GM12878 (cell line): ENCODE measurements around the gene NAB1. TPM values are rescaled to one million over a fixed set of nuclear protein-coding genes. Genes with fewer than 3 reads are reported as not detected.

Source experiments
- ATAC-seq: fragments of 200-7000 bp; cut with Tn5 transposase; 3 replicates; pipeline ENCODE4 v1.9.1; 2020; ENCODE audit warnings: mild to moderate bottlenecking, moderate library complexity
- BruUV-seq: library from RNA; stranded (reverse); fragments of 400-500 nt; replicated peaks from 2 replicates; lab custom pipeline; 2021; lab: Mats Ljungman, UMichigan
- CTCF ChIA-PET: fragments of 300-600 bp; sonication (Branson Sonifier 250); formaldehyde crosslinking; extraction: SDS; loops from one replicate; lab custom pipeline; 2021; ENCODE audit warnings: inconsistent platforms; lab: Yijun Ruan, JAX
- POLR2A ChIA-PET: fragments of 350-600 bp; formaldehyde crosslinking; extraction: SDS; loops from one replicate; lab custom pipeline; 2021; ENCODE audit warnings: inconsistent platforms; lab: Charles Lee
- RAD21 ChIA-PET: fragments of 300-600 bp; sonication (Branson Sonifier 250); formaldehyde crosslinking; loops from one replicate; lab custom pipeline; 2023; ENCODE audit warnings: antibody characterized with exemption; ENCODE audit not compliant: unreplicated experiment; lab: Charles Lee
- SMC1A ChIA-PET: fragments of 300-600 bp; sonication (Branson Sonifier 250); formaldehyde crosslinking; loops from one replicate; lab custom pipeline; 2023; ENCODE audit not compliant: unreplicated experiment, uncharacterized antibody; lab: Charles Lee
- DNase-seq: peaks from one replicate; pipeline ENCODE4 v3.0.0-alpha.2; 2011; ENCODE audit warnings: low read depth, low spot score
- FAIRE-seq: peaks from 3 replicates; lab custom pipeline; 2011; peaks lifted over from hg19 to GRCh38; lab: Jason Lieb, UNC
- H2AFZ ChIP-seq: 2 replicates; pipeline ENCODE4 v1.6.0; 2011; ENCODE audit warnings: low read depth, low read length, control low read depth; ENCODE audit not compliant: control insufficient read depth
- H3K27ac ChIP-seq: 2 replicates; pipeline ENCODE4 v1.5.1; 2011; ENCODE audit warnings: control low read depth; ENCODE audit not compliant: control insufficient read depth, insufficient read depth
- H3K27me3 ChIP-seq, 2 experiments: replicated peaks in 1 of 2; 2 replicates each; pipeline versions ENCODE4 v1.6.0 to v1.6.1; 2011; ENCODE audit warnings: low read length in 1 of 2; ENCODE audit not compliant: control insufficient read depth in 2 of 2, insufficient read depth in 2 of 2
- H3K36me3 ChIP-seq, 2 experiments: 2 replicates each; pipeline ENCODE4 v1.5.1; 2011; ENCODE audit warnings: low read length in 1 of 2; ENCODE audit not compliant: control insufficient read depth in 2 of 2, insufficient read depth in 2 of 2
- H3K4me1 ChIP-seq: 2 replicates; pipeline ENCODE4 v1.6.1; 2011; ENCODE audit warnings: mild to moderate bottlenecking, low read length, moderate library complexity, mixed read lengths; ENCODE audit not compliant: control insufficient read depth, insufficient read depth
- H3K4me2 ChIP-seq: 2 replicates; pipeline ENCODE4 v1.6.0; 2011; ENCODE audit warnings: control low read depth; ENCODE audit not compliant: control insufficient read depth, insufficient read depth
- H3K4me3 ChIP-seq: fragments of 200-600 bp; sonication (generic); 2 replicates; pipeline ENCODE4 v1.5.1; 2016
- H3K79me2 ChIP-seq: 2 replicates; pipeline ENCODE4 v1.6.0; 2011; ENCODE audit warnings: low read length; ENCODE audit not compliant: control insufficient read depth, insufficient read depth
- H3K9ac ChIP-seq: 2 replicates; pipeline ENCODE4 v1.8.0; 2011; ENCODE audit warnings: low read length, control low read depth, mixed read lengths; ENCODE audit not compliant: control insufficient read depth, insufficient read depth
- H3K9me3 ChIP-seq: replicated peaks from 3 replicates; pipeline ENCODE4 v1.5.1; 2011; ENCODE audit warnings: mild to moderate bottlenecking, low read length; ENCODE audit not compliant: control insufficient read depth, insufficient read depth
- H4K20me1 ChIP-seq: 2 replicates; pipeline ENCODE4 v1.6.0; 2011; ENCODE audit not compliant: control insufficient read depth, insufficient read depth
- ESRRA ChIP-seq: IDR thresholded peaks from 2 replicates; pipeline ENCODE4 v1.6.1; 2012; ENCODE audit warnings: mild to moderate bottlenecking, low read length, improper control_type of control experiment
- GABPA ChIP-seq: IDR thresholded peaks from 2 replicates; pipeline ENCODE4 v1.6.1; 2014; ENCODE audit warnings: antibody characterized with exemption, low read depth, mild to moderate bottlenecking, inconsistent platforms
- KAT2A ChIP-seq: conservative IDR thresholded peaks from 2 replicates; pipeline ENCODE4 v1.6.1; 2011; ENCODE audit warnings: low read depth, low read length; ENCODE audit not compliant: control insufficient read depth
- LARP7 ChIP-seq: fragments of 450-650 bp; IDR thresholded peaks from 2 replicates; pipeline ENCODE4 v1.6.1; 2017; ENCODE audit warnings: mild to moderate bottlenecking
- RBBP5 ChIP-seq: fragments of 200-600 bp; sonication (generic); conservative IDR thresholded peaks from 2 replicates; pipeline ENCODE4 v1.6.1; 2016
- SMC3 ChIP-seq: IDR thresholded peaks from 2 replicates; pipeline ENCODE4 v1.6.1; 2011; ENCODE audit warnings: low read length, improper control_type of control experiment, borderline replicate concordance
- SPI1 ChIP-seq: IDR thresholded peaks from 2 replicates; pipeline ENCODE4 v1.6.1; 2011; ENCODE audit warnings: low read depth, mild to moderate bottlenecking, low read length, moderate library complexity, borderline replicate concordance; ENCODE audit not compliant: insufficient read depth
- STAT1 ChIP-seq: fragments of 450-650 bp; conservative IDR thresholded peaks from 2 replicates; pipeline ENCODE4 v1.6.1; 2014; ENCODE audit warnings: antibody characterized with exemption, mild to moderate bottlenecking
- TBL1XR1 ChIP-seq: IDR thresholded peaks from 2 replicates; pipeline ENCODE4 v1.6.1; 2012; ENCODE audit warnings: low read depth, low read length, improper control_type of control experiment
- YY1 ChIP-seq: IDR thresholded peaks from 2 replicates; pipeline ENCODE4 v1.6.1; 2011; ENCODE audit warnings: low read depth, mild to moderate bottlenecking, low read length
- ZNF207 ChIP-seq: fragments of 450-650 bp; IDR thresholded peaks from 2 replicates; pipeline ENCODE4 v1.6.1; 2014; ENCODE audit warnings: antibody characterized with exemption, mild to moderate bottlenecking, borderline replicate concordance
- ZNF24 ChIP-seq: fragments of 450-650 bp; IDR thresholded peaks from 2 replicates; pipeline ENCODE4 v1.6.1; 2017; ENCODE audit warnings: antibody characterized with exemption, mild to moderate bottlenecking
- WGBS: methylation state at CpG from one replicate; pipeline ENCODE4 v1.1.6; 2016; ENCODE audit warnings: low lambda C conversion rate; ENCODE audit not compliant: insufficient replicate concordance, insufficient coverage; ENCODE audit errors: missing lambda C conversion rate; 5-methylcytosine and 5-hydroxymethylcytosine counted together
- in situ Hi-C: fragments of 300-500 bp; cut with MboI; formaldehyde crosslinking; loops from 9 replicates; pipeline ENCODE4 v1.14.3; 2018; ENCODE audit warnings: mixed read lengths
- intact Hi-C: fragments of 100-400 bp; cut with micrococcal nuclease; formaldehyde crosslinking; loops from one replicate; pipeline ENCODE4 v1.14.2; 2022; ENCODE audit not compliant: unreplicated experiment
- polyA plus RNA-seq, 11 experiments: library from polyadenylated mRNA; depleted of rRNA in 4 of 11; unstranded in 6 of 11; stranded (reverse) in 5 of 11; fragments of >200 nt; fragmentation: Nextera tagmentation in 4 of 11; fragmentation: Illumina TruSeq in 1 of 11; extraction: Ambion mirVana in 4 of 11; extraction: Trizol in 1 of 11; gene quantifications; 1 replicate in 1 of 11; 2 replicates in 10 of 11; pipeline versions ENCODE4 v1.2.1 to v1.2.3, GENCODE V29; 2011 to 2016; ENCODE audit warnings: inconsistent platforms in 2 of 11, missing spikeins in 2 of 11, low read depth in 1 of 11
- total RNA-seq, 4 experiments: library from RNA; depleted of rRNA in 3 of 4; stranded (reverse); fragments of >200 nt in 3 of 4; fragmentation: Illumina TruSeq in 1 of 4; extraction: Trizol in 1 of 4; gene quantifications; 2 replicates each; pipeline versions ENCODE4 v1.2.1 to v1.2.3, GENCODE V29; 2013 to 2021
- TF ChIP-seq, protein P1 (sequence below): fragments of 450-650 bp; IDR thresholded peaks from 2 replicates; pipeline ENCODE4 v1.6.1; 2018; ENCODE audit warnings: mild to moderate bottlenecking, low read depth, moderate library complexity; ENCODE audit not compliant: partially characterized antibody
- TF ChIP-seq, protein P2 (sequence below): fragments of 450-650 bp; IDR thresholded peaks from 2 replicates; pipeline ENCODE4 v1.6.1; 2017; ENCODE audit warnings: mild to moderate bottlenecking
- TF ChIP-seq, protein P3 (sequence below): fragments of 150-350 bp; IDR thresholded peaks from 2 replicates; pipeline ENCODE4 v1.6.1; 2016; ENCODE audit warnings: low read depth, low read length

The NAB1 gene
- total and polyA plus RNA-seq, 10 of the 15 experiments (the other 5 are each of a cell fraction or from before 2014, with no cell fraction given), result 4.5 to 39.6 (median 23.0) TPM

DNA sequence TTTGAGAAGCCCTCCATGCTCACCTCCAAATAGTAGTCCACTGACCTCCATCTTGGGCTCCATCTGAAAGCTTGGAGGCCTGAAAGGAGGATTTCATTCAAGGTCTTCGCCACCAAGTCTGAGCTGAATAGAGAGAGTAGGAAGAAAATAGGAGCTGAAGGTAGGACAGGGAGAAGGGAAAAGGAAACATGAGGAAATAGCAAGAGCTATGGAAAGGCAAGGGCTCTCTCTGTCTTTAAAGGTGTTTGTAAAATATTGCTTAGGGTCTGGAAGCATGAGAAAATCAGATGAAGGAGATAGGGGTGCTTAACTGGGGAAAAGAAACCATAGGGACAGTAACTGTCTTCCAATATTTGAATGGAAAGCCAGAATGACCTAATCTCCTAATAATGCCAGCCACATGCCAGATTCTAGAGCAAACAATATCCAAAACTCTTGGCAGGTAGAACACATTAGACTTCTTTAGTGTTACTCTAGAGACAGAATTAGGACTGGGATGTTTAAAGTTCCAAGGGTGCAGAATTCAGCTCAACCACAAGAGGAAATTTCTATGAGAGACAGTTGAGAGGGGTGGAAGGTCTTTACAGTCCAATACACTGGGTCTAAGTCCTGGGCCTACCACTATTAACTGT, 67.4 kb downstream of the NAB1 start (continued):
- TF ChIP-seq SPI1, result no peak
- TF ChIP-seq, protein P1, sequence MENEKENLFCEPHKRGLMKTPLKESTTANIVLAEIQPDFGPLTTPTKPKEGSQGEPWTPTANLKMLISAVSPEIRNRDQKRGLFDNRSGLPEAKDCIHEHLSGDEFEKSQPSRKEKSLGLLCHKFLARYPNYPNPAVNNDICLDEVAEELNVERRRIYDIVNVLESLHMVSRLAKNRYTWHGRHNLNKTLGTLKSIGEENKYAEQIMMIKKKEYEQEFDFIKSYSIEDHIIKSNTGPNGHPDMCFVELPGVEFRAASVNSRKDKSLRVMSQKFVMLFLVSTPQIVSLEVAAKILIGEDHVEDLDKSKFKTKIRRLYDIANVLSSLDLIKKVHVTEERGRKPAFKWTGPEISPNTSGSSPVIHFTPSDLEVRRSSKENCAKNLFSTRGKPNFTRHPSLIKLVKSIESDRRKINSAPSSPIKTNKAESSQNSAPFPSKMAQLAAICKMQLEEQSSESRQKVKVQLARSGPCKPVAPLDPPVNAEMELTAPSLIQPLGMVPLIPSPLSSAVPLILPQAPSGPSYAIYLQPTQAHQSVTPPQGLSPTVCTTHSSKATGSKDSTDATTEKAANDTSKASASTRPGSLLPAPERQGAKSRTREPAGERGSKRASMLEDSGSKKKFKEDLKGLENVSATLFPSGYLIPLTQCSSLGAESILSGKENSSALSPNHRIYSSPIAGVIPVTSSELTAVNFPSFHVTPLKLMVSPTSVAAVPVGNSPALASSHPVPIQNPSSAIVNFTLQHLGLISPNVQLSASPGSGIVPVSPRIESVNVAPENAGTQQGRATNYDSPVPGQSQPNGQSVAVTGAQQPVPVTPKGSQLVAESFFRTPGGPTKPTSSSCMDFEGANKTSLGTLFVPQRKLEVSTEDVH, result no peak
- no peak for TF ChIP-seq LARP7
- no peak for TF ChIP-seq KAT2A
- TF ChIP-seq RBBP5, result no peak

DNA sequence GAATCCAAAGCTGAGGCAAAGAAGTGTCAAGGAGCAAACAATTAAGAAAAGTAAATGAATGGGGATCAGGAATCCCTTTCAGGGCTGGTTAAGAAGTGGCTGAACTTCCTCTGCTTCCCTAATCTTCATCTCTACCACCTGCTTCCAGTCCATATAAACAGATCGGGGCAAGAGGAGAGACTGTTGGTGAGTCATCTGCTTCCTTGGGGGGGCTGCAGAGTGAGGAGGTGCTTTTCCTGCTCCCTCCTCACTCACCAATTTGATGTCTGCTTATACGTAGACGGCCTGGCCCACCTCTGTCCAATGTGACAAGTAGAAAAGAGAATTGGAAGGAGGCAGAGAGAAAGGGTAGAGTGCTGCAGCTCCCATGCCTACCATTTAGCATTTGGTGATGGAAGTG, 68.4 kb downstream of the NAB1 start:
- ATAC-seq (no peak), DNase-seq (no peak), FAIRE-seq (no peak)
- 100% methylated on average over 3 of the region's 3 CpGs for WGBS
- ChIA-PET SMC1A (interaction anchor here (0.8 to 8.8 kb wide), 6 partner anchors 9 to 63 kb away, joined by 3 to 137 read pairs (median 76); no protein-coding TSS in a partner anchor), POLR2A (interaction anchor here (0.6 to 6.1 kb wide), 4 partner anchors 15 to 185 kb away, joined by 3 to 53 read pairs (median 8); partner anchors contain the start of gene NAB1), CTCF (interaction anchor here (1.1 to 1.7 kb wide), 3 partner anchors 19 to 88 kb away, joined by 3 to 5 read pairs (median 4); no protein-coding TSS in a partner anchor), RAD21 (interaction anchor here (2.7 to 6.2 kb wide), 4 partner anchors 9 to 39 kb away, joined by 20 to 99 read pairs (median 79); no protein-coding TSS in a partner anchor)
- no peaks in the 10 kb centered on the region for H3K9me3 ChIP-seq
- H3K4me2 ChIP-seq, result no peak overlapping the region
- no peaks in the 10 kb centered on the region for H3K27me3 ChIP-seq
- intact Hi-C loops (no loop called here), in situ Hi-C loops (no loop called here)
- H2AFZ ChIP-seq, result no peak overlapping the region
- no peaks in the 10 kb centered on the region for H3K36me3 ChIP-seq
- H3K79me2 ChIP-seq, result no peaks in the 10 kb centered on the region
- H3K9ac ChIP-seq, result no peak overlapping the region
- BruUV-seq, result no TSS peak
- no peak overlapping the region for H3K27ac ChIP-seq
- H4K20me1 ChIP-seq, result no peaks in the 10 kb centered on the region
- no peak overlapping the region for H3K4me3 ChIP-seq
- H3K4me1 ChIP-seq, result peaks cover 34% of the 10 kb centered on the region
- TF ChIP-seq STAT1 (no peak), GABPA (no peak), ZNF207 (no peak), ESRRA (no peak), ZNF24 (no peak), TBL1XR1 (no peak), SMC3 (no peak), YY1 (no peak)
- TF ChIP-seq, protein P2, sequence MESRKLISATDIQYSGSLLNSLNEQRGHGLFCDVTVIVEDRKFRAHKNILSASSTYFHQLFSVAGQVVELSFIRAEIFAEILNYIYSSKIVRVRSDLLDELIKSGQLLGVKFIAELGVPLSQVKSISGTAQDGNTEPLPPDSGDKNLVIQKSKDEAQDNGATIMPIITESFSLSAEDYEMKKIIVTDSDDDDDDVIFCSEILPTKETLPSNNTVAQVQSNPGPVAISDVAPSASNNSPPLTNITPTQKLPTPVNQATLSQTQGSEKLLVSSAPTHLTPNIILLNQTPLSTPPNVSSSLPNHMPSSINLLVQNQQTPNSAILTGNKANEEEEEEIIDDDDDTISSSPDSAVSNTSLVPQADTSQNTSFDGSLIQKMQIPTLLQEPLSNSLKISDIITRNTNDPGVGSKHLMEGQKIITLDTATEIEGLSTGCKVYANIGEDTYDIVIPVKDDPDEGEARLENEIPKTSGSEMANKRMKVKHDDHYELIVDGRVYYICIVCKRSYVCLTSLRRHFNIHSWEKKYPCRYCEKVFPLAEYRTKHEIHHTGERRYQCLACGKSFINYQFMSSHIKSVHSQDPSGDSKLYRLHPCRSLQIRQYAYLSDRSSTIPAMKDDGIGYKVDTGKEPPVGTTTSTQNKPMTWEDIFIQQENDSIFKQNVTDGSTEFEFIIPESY, result no peak
- TF ChIP-seq, protein P3, sequence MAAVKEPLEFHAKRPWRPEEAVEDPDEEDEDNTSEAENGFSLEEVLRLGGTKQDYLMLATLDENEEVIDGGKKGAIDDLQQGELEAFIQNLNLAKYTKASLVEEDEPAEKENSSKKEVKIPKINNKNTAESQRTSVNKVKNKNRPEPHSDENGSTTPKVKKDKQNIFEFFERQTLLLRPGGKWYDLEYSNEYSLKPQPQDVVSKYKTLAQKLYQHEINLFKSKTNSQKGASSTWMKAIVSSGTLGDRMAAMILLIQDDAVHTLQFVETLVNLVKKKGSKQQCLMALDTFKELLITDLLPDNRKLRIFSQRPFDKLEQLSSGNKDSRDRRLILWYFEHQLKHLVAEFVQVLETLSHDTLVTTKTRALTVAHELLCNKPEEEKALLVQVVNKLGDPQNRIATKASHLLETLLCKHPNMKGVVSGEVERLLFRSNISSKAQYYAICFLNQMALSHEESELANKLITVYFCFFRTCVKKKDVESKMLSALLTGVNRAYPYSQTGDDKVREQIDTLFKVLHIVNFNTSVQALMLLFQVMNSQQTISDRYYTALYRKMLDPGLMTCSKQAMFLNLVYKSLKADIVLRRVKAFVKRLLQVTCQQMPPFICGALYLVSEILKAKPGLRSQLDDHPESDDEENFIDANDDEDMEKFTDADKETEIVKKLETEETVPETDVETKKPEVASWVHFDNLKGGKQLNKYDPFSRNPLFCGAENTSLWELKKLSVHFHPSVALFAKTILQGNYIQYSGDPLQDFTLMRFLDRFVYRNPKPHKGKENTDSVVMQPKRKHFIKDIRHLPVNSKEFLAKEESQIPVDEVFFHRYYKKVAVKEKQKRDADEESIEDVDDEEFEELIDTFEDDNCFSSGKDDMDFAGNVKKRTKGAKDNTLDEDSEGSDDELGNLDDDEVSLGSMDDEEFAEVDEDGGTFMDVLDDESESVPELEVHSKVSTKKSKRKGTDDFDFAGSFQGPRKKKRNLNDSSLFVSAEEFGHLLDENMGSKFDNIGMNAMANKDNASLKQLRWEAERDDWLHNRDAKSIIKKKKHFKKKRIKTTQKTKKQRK, result no peak
